Measurements from ENCODE around the gene FMC1.

The FMC1 gene

DNA sequence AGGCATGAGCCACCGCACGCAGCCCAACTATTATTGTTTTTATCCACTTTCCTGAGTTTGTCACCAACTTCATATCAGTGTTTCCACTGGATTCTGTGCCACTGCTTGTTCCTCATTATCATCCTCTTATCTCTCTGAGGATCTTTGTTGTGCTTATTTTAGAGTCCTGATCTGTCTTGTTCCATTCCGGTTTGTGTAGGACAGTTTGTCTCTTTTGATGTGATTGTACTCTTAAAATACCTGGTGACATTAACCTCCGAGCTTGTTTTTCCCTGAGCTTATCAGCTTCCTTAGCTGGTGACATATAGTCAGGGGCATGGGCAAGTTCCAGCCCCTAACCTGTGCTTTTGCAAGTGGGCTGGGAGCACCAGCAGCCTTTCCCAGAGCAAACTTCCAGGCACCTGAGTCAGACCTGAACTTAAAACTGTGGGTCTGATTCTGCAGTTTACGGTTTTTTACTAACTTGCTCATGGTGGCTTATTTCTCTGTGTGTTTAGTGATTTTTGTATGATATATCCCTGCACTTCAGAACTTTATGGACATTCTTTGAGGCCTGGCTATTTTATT is 23.1 kb upstream of the FMC1 start:
- ChIA-PET POLR2A (interaction anchor here (0.6 kb wide), 1 partner anchor 583 kb away, joined by 3 read pairs; no protein-coding TSS in a partner anchor), CTCF (no interaction called here)
- no peaks in the 10 kb centered on the region for H3K36me3 ChIP-seq (ENCODE audit: control insufficient read depth in 2 of 2, insufficient read depth in 1 of 2, low read length in 2 of 2)
- TF ChIP-seq ZNF140 (tag by site-specific recombination; IDR thresholded peaks at IDR 0.05) (no peak), ZBTB48 (tag by site-specific recombination; IDR thresholded peaks at IDR 0.05) (no peak), ZNF274 (IDR thresholded peaks at IDR 0.05; ENCODE audit: low read length) (no peak), ZNF274 (tag by site-specific recombination; IDR thresholded peaks at IDR 0.05; ENCODE audit: borderline replicate concordance) (no peak), ZNF121 (tag by site-specific recombination; IDR thresholded peaks at IDR 0.05) (no peak), ZNF391 (tag by site-specific recombination; IDR thresholded peaks at IDR 0.05; ENCODE audit: borderline replicate concordance, low read depth) (no peak), ZSCAN18 (tag by site-specific recombination; IDR thresholded peaks at IDR 0.05) (no peak)
- H3K27ac ChIP-seq (ENCODE audit: extremely low read depth, low read depth, low read length) = no peak overlapping the region
- H3K4me3 ChIP-seq (ENCODE audit: low read depth, low read length) = no peak overlapping the region
- no peaks in the 10 kb centered on the region for H3K9me3 ChIP-seq (ENCODE audit: control insufficient read depth, insufficient read depth, low read depth, low read length)
- no peaks in the 10 kb centered on the region for H3K4me1 ChIP-seq (ENCODE audit: control insufficient read depth, insufficient read depth, low read length)

GRCh38 chr7:139321071-139321745 is 19.9 kb upstream of the FMC1 start:
- H3K27ac ChIP-seq (ENCODE audit: extremely low read depth, low read depth, low read length) = no peak overlapping the region
- H3K36me3 ChIP-seq (ENCODE audit: control insufficient read depth in 2 of 2, insufficient read depth in 1 of 2, low read length in 2 of 2) = no peaks in the 10 kb centered on the region
- ChIA-PET POLR2A (interaction anchor here (0.6 kb wide), 1 partner anchor 13 kb away, joined by 3 read pairs; no protein-coding TSS in a partner anchor), CTCF (interaction anchor here (0.6 to 1.4 kb wide), 8 partner anchors 8 to 994 kb away, joined by 3 to 4 read pairs (median 4); no protein-coding TSS in a partner anchor)
- H3K4me1 ChIP-seq (ENCODE audit: control insufficient read depth, insufficient read depth, low read length) = no peaks in the 10 kb centered on the region
- H3K9me3 ChIP-seq (ENCODE audit: control insufficient read depth, insufficient read depth, low read depth, low read length) = no peaks in the 10 kb centered on the region
- H3K4me3 ChIP-seq (ENCODE audit: low read depth, low read length) = no peak overlapping the region
- TF ChIP-seq GLI2 (tag by site-specific recombination; IDR thresholded peaks at IDR 0.05; ENCODE audit: borderline replicate concordance, low read depth) = no peak
- TF ChIP-seq, protein P1, sequence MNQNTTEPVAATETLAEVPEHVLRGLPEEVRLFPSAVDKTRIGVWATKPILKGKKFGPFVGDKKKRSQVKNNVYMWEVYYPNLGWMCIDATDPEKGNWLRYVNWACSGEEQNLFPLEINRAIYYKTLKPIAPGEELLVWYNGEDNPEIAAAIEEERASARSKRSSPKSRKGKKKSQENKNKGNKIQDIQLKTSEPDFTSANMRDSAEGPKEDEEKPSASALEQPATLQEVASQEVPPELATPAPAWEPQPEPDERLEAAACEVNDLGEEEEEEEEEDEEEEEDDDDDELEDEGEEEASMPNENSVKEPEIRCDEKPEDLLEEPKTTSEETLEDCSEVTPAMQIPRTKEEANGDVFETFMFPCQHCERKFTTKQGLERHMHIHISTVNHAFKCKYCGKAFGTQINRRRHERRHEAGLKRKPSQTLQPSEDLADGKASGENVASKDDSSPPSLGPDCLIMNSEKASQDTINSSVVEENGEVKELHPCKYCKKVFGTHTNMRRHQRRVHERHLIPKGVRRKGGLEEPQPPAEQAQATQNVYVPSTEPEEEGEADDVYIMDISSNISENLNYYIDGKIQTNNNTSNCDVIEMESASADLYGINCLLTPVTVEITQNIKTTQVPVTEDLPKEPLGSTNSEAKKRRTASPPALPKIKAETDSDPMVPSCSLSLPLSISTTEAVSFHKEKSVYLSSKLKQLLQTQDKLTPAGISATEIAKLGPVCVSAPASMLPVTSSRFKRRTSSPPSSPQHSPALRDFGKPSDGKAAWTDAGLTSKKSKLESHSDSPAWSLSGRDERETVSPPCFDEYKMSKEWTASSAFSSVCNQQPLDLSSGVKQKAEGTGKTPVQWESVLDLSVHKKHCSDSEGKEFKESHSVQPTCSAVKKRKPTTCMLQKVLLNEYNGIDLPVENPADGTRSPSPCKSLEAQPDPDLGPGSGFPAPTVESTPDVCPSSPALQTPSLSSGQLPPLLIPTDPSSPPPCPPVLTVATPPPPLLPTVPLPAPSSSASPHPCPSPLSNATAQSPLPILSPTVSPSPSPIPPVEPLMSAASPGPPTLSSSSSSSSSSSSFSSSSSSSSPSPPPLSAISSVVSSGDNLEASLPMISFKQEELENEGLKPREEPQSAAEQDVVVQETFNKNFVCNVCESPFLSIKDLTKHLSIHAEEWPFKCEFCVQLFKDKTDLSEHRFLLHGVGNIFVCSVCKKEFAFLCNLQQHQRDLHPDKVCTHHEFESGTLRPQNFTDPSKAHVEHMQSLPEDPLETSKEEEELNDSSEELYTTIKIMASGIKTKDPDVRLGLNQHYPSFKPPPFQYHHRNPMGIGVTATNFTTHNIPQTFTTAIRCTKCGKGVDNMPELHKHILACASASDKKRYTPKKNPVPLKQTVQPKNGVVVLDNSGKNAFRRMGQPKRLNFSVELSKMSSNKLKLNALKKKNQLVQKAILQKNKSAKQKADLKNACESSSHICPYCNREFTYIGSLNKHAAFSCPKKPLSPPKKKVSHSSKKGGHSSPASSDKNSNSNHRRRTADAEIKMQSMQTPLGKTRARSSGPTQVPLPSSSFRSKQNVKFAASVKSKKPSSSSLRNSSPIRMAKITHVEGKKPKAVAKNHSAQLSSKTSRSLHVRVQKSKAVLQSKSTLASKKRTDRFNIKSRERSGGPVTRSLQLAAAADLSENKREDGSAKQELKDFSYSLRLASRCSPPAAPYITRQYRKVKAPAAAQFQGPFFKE (tag by site-specific recombination; IDR thresholded peaks at IDR 0.05; ENCODE audit: borderline replicate concordance) = no peak
- TF ChIP-seq CTCF (tag by site-specific recombination; IDR thresholded peaks at IDR 0.05) = 0 out of 2 replicates have a peak, but pooled peaks have one; percentile 8
- TF ChIP-seq ZNF48 (tag by site-specific recombination; IDR thresholded peaks at IDR 0.05) = no peak
- TF ChIP-seq KLF8 (tag by site-specific recombination; IDR thresholded peaks at IDR 0.05) = no peak
- peak; percentile 84 for TF ChIP-seq ZNF600 (tag by site-specific recombination; IDR thresholded peaks at IDR 0.05)
- TF ChIP-seq ZNF654 (tag by site-specific recombination; IDR thresholded peaks at IDR 0.05; ENCODE audit: low read depth) = peak; percentile 43
- TF ChIP-seq ZNF560 (tag by site-specific recombination; IDR thresholded peaks at IDR 0.05; ENCODE audit: borderline replicate concordance) = no peak
- TF ChIP-seq ZNF837 (tag by site-specific recombination; IDR thresholded peaks at IDR 0.05) = no peak
- TF ChIP-seq, protein P2, sequence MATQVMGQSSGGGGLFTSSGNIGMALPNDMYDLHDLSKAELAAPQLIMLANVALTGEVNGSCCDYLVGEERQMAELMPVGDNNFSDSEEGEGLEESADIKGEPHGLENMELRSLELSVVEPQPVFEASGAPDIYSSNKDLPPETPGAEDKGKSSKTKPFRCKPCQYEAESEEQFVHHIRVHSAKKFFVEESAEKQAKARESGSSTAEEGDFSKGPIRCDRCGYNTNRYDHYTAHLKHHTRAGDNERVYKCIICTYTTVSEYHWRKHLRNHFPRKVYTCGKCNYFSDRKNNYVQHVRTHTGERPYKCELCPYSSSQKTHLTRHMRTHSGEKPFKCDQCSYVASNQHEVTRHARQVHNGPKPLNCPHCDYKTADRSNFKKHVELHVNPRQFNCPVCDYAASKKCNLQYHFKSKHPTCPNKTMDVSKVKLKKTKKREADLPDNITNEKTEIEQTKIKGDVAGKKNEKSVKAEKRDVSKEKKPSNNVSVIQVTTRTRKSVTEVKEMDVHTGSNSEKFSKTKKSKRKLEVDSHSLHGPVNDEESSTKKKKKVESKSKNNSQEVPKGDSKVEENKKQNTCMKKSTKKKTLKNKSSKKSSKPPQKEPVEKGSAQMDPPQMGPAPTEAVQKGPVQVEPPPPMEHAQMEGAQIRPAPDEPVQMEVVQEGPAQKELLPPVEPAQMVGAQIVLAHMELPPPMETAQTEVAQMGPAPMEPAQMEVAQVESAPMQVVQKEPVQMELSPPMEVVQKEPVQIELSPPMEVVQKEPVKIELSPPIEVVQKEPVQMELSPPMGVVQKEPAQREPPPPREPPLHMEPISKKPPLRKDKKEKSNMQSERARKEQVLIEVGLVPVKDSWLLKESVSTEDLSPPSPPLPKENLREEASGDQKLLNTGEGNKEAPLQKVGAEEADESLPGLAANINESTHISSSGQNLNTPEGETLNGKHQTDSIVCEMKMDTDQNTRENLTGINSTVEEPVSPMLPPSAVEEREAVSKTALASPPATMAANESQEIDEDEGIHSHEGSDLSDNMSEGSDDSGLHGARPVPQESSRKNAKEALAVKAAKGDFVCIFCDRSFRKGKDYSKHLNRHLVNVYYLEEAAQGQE (tag by site-specific recombination; IDR thresholded peaks at IDR 0.05) = no peak
- TF ChIP-seq ZNF510 (tag by site-specific recombination; IDR thresholded peaks at IDR 0.05; ENCODE audit: insufficient replicate concordance) = no peak
- no peak for TF ChIP-seq IKZF3 (tag by site-specific recombination; IDR thresholded peaks at IDR 0.05)
